Hippocampal formation (tissue), 2 donors: ENCODE measurements around the gene LARP4B.

ENCODE experiments used
- DNase-seq, 2 donors: peaks; one replicate each; lab custom pipeline; 2025; lab: John Stamatoyannopoulos, UW

Gene LARP4B

DNA sequence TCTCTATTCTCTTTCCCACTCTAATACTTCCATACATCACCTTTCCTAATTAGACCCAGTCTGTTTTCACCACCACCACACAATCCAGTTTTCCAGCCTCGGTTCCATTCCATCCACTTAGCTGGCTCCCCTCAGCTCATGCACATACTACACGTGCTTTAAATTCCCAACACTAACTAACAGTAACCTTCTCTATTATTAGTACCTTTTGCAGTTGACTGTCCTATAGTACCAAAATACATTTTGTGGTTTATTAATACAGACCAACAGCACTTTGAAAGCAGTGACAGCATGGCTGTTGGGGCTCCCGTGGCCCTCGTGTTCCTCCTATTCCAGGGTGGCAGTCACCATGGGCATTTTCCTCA is 64.9 kb downstream of the LARP4B start:
- no peak for DNase-seq

- no peak for DNase-seq
Observed at GRCh38 chr10:865924-866576, 65.5 kb downstream of the LARP4B start.

DNA sequence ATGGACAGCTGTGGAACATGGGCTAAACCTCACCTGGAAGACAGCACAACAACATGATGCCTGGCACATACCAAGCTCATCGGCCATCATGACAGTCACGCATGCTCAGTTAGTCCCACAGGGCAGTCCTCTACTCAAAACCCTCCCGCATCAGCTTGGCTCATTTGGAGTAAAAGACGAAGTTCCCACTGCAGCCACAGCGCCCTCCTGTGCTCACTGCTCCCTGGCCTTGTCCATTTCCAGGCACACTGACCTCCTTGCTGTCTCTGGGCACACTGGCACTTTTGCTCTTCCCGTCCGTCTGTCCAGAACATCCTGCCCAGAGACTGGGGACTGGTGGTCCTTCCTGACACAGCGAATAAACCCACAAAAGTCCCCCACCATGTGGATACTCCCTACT is 66.2 kb downstream of the LARP4B start:
- no peak for DNase-seq

- DNase-seq, result no peak
Observed at GRCh38 chr10:860519-860918, 71.0 kb downstream of the LARP4B start.

DNA sequence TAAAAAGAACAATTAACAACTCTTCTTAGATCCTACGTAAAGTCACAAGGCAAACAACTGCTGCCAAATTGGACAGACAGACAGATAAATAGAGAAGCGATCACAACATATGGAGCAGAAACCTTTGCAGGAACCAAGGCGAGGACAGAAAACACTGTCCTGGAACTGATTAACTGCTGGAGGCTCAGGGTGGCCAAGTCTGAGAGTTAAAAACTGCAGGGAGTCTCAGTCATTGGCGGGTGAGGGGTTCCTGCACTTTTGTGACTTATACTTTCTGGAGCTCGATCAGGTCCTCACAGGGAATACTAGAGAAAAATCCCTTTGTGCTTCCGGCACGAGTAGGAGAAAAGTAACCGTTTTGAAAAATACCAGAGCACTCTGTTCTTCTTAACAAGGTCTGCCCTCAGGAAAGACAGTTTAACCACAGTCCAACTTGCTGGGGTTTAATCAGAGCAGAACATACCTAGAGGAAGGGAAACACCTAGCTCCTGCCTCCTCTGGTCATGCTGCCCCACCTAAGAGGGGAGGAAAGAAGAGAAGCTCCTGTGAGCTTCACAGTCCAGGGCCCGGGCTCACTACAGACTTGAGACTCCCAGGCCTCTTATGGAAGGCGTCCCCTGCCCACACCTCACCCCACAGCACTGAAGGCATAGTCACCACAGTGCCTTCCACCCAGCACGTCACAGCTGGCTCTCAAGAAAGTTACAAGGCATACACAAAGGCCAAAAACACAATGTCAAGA is 74.9 kb downstream of the LARP4B start:
- no peak for DNase-seq

GRCh38 chr10:855671-856070 is 75.8 kb downstream of the LARP4B start:
- DNase-seq, result no peak

- no peak for DNase-seq
Observed at GRCh38 chr10:855079-855478, 76.4 kb downstream of the LARP4B start.

DNA sequence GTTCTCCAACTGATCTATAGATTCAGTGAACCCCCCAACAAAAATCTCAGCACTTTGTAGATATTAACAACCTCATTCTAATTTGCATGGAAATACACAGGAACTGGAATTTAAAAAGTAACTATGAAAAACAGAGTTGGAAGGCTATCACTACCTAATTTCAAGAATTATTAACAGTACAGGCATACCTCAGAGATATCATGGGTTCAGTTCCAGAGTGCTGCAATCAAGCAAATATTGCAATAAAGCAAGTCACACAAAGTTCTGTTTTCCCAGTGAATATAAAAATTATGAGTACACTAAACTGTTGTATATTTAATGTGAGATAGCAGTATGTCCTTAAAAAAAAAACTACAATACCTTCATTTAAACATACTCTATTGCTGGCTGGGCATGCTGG is 78.5 kb downstream of the LARP4B start:
- DNase-seq, result no peak

GRCh38 chr10:852386-852785 is 79.1 kb downstream of the LARP4B start:
- no peak for DNase-seq

GRCh38 chr10:851901-852300 is 79.6 kb downstream of the LARP4B start:
- DNase-seq, result no peak

- DNase-seq, result no peak
Observed at GRCh38 chr10:850093-850492, 81.4 kb downstream of the LARP4B start.

GRCh38 chr10:847868-848267 is 83.6 kb downstream of the LARP4B start:
- no peak for DNase-seq

GRCh38 chr10:846126-846685 is 85.3 kb downstream of the LARP4B start:
- no peak for DNase-seq

- DNase-seq, result no peak
Observed at GRCh38 chr10:845526-845925, 86.0 kb downstream of the LARP4B start.

DNA sequence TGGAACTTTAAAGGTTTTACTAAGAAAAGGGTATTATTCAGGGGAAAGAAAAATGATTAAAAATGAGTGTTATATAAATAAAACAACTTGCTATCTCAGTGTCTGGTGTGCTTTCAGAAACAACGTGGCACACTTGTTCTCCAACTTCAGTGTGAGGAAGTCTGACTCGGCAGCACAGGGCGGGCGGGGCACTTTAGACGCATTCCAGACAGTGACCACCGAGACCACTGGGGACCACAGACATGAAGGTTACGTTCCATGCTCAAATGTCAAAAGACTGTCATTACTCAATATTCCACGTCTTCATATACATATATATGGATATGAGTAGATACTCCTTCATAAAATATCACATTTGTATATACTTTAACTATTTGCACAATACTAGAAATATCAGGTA is 87.0 kb downstream of the LARP4B start:
- DNase-seq, result no peak

- DNase-seq, result no peak
Observed at GRCh38 chr10:843703-844102, 87.8 kb downstream of the LARP4B start.

DNA sequence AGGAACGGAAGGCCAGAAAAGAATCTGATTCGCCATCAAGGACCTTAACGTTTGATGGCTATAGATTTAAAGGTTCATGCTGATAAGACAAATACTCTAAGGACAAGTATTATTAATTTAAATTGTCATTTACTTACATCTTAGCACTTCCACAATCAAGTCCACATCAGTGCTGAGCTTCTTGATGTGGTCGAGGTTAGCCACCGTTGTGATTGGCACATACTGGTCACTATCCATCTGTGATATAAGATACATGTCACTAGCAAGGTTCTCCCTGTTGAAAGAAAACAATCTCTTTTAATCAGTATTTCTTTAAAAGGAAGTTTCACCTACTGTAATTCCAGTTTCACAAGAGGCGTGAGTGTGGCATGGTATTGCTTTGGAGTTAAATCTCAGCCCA is 88.7 kb downstream of the LARP4B start:
- DNase-seq, result no peak

DNA sequence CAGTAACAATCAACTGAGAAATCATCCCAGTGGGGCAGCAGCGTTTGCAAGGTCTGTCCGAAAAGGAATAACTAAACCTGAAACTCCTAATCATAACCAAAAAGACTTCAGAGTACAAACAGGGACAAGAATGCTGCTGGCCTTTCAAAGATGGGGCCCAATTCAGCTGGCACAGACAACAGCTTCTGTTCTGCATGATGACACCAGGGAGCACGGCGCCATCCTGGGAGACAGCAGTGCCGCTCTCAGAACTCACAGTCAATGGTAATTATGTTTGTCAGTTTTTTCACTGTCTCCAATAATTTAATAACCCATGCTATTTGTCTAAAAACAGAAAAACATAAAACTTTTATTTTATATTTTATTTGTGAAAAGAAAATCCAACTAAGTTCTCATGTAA is 90.0 kb downstream of the LARP4B start:
- no peak for DNase-seq

DNA sequence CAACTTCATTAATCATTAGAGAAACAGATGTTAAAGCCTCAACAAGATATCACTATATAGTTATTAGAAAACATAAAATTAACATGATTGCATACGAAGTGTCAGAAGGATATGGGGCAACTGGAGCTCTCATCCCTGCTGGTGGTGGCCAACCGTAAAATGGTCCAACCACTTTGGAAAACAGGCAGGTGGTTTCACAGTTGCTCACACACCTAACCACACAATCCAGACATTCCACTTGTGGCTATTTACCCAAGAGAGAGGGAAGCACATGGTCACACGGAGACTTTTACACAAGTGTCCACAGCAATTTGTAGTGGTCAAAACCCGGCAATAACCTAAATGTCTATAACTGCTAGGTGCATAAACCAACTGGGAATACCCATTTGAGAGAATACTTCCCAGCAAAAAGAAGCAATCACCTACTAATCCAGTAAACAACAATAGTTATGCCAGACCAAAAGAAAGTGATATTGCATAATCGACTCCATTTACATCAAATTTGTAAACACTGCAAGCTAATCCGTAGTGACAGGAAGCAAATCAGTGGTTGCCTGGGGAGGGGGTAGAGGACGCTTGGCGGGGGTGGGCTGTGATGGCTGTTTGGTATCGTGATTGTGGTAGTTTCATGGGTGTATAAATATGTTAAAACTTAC is 91.8 kb downstream of the LARP4B start:
- DNase-seq, result no peak

DNA sequence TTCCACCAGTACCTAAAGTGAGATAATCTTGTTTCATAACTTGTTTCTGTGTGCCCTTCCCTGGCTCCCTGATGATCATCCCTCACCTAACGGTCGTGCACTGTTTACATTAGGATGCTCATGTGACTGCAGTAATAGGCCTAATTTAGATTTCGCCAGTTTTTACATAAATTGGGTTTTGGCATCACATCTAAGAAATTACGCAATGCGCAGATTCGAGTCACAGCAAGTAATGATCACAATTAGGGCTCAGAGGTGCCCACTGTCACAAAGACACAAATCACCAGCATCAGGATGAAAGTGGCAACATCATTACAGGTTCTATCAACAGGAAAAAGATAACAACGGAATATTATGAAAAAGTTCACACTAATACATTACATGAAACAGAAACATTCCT is 94.7 kb downstream of the LARP4B start:
- DNase-seq, result no peak

DNA sequence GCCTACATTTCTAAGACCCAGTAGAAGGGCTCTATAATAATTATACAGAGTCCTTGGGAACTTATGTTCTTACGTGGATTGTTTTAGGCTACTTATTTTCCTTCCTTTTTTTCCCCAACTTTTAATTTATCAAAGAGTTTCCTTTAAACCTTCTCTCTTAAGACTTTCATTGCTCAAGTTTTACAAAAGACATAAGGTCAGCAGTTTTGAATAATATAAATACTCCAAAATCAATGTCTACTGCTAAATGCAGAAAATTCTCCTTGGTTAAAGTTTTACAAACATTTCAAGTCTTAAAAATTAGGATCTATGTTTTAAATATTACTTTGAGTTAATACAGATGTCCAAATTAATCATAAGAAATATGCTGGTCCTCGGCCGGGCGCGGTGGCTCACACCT is 97.0 kb downstream of the LARP4B start:
- DNase-seq, result no peak

DNA sequence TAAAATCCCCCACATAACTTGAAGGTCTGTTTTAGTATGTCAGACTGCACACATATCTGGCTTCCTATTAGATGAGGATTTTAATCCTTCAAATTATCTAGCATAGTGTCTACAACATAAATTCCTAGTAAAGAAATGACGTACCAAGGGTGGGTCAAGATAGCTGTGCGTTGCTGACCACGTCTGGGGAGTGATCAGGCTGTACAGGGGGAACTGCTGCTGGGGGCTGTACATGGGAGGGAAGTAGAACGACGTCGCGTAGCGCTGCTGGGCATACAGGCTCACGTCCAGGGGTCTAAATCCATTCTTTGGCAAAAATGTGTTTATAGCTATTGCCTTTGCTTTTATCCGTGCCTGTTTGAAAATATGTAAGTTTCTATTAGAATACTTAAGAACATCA is 102.3 kb downstream of the LARP4B start:
- DNase-seq, result no peak

DNA sequence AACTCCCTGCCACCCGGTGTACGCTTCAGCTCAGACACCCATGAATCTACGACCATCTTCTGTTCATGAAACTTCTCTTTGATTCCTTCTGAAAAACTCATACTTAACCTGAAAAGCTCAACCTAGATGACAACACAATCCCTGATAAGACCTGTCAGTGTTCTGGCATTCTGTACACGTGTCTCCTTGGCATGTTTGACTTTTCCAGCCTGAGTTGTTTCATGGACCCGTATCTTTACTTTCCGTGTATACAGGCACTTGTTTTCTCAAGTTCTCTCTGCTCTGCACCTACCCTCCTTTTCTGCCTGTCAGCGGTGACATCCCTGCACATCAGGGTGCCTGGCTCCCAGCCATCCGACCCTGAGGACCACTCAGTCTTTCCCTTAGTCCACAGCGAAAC is 103.3 kb downstream of the LARP4B start:
- DNase-seq, result no peak
